Measurements from ENCODE around the gene NPY4R2. TPM values are rescaled to one million over a fixed set of nuclear protein-coding genes. Genes with fewer than 3 reads are reported as not detected.
"Not testable (repeated sequence)": the region's sequence is repeated elsewhere in the genome, so short reads cannot be mapped to it uniquely, and the experiment has no call there.

The NPY4R2 gene
- total RNA-seq, 4 donors from 2014 or later = not detected

GRCh38 chr10:47914052-47914451 is 4.4 kb upstream of the NPY4R2 start:
- H3K27me3 ChIP-seq; H3K4me1 ChIP-seq; DNase-seq; H3K36me3 ChIP-seq; intact Hi-C loops (cut with DNase I; ENCODE audit: low total_unique reads); H3K4me3 ChIP-seq; H3K9me3 ChIP-seq; H3K27ac ChIP-seq: not testable (repeated sequence)

GRCh38 chr10:47915849-47916548 is 2.5 kb upstream of the NPY4R2 start:
- H3K4me1 ChIP-seq; H3K27me3 ChIP-seq; H3K4me3 ChIP-seq; H3K36me3 ChIP-seq; H3K9me3 ChIP-seq; intact Hi-C loops (cut with DNase I; ENCODE audit: low total_unique reads); DNase-seq; H3K27ac ChIP-seq: not testable (repeated sequence)

GRCh38 chr10:47920610-47921009 is 2.1 kb downstream of the NPY4R2 start:
- H3K9me3 ChIP-seq; DNase-seq; H3K4me3 ChIP-seq; H3K27me3 ChIP-seq; H3K27ac ChIP-seq; intact Hi-C loops (cut with DNase I; ENCODE audit: low total_unique reads); H3K4me1 ChIP-seq; H3K36me3 ChIP-seq: not testable (repeated sequence)

GRCh38 chr10:47922503-47922902 is 4.0 kb downstream of the NPY4R2 start:
- not testable (repeated sequence) for H3K36me3 ChIP-seq

GRCh38 chr10:47924628-47925027 is 6.2 kb downstream of the NPY4R2 start:
- H3K4me3 ChIP-seq; H3K9me3 ChIP-seq; intact Hi-C loops (cut with DNase I; ENCODE audit: low total_unique reads); DNase-seq; H3K36me3 ChIP-seq; H3K27ac ChIP-seq; H3K27me3 ChIP-seq; H3K4me1 ChIP-seq: not testable (repeated sequence)

More at GRCh38 chr10:47922503-47922902, 4.0 kb downstream of the NPY4R2 start:
- H3K27ac ChIP-seq; H3K4me1 ChIP-seq; intact Hi-C loops (cut with DNase I; ENCODE audit: low total_unique reads); H3K27me3 ChIP-seq; H3K4me3 ChIP-seq; H3K9me3 ChIP-seq; DNase-seq: not testable (repeated sequence)

- H3K27ac ChIP-seq; H3K36me3 ChIP-seq; H3K4me1 ChIP-seq; H3K4me3 ChIP-seq; H3K27me3 ChIP-seq; DNase-seq; H3K9me3 ChIP-seq; intact Hi-C loops (cut with DNase I; ENCODE audit: low total_unique reads): not testable (repeated sequence)
Observed at GRCh38 chr10:47927147-47927916, 8.9 kb downstream of the NPY4R2 start.

GRCh38 chr10:47928225-47928624 is 9.8 kb downstream of the NPY4R2 start:
- H3K27me3 ChIP-seq; H3K36me3 ChIP-seq; H3K27ac ChIP-seq; intact Hi-C loops (cut with DNase I; ENCODE audit: low total_unique reads); H3K4me1 ChIP-seq; H3K9me3 ChIP-seq; H3K4me3 ChIP-seq; DNase-seq: not testable (repeated sequence)

- H3K36me3 ChIP-seq; DNase-seq; intact Hi-C loops (cut with DNase I; ENCODE audit: low total_unique reads); H3K4me1 ChIP-seq; H3K27me3 ChIP-seq; H3K4me3 ChIP-seq; H3K9me3 ChIP-seq; H3K27ac ChIP-seq: not testable (repeated sequence)
Observed at GRCh38 chr10:47932824-47933223, 14.4 kb downstream of the NPY4R2 start.

- H3K36me3 ChIP-seq; DNase-seq; H3K4me3 ChIP-seq; H3K27me3 ChIP-seq; H3K9me3 ChIP-seq; H3K4me1 ChIP-seq; intact Hi-C loops (cut with DNase I; ENCODE audit: low total_unique reads); H3K27ac ChIP-seq: not testable (repeated sequence)
Observed at GRCh38 chr10:47933462-47933861, 15.0 kb downstream of the NPY4R2 start.

- H3K36me3 ChIP-seq; H3K4me1 ChIP-seq; H3K27ac ChIP-seq; H3K27me3 ChIP-seq; H3K9me3 ChIP-seq; intact Hi-C loops (cut with DNase I; ENCODE audit: low total_unique reads); DNase-seq; H3K4me3 ChIP-seq: not testable (repeated sequence)
Observed at GRCh38 chr10:47936772-47937228, 18.3 kb downstream of the NPY4R2 start.

- H3K9me3 ChIP-seq; H3K4me1 ChIP-seq; DNase-seq; H3K4me3 ChIP-seq; H3K36me3 ChIP-seq; intact Hi-C loops (cut with DNase I; ENCODE audit: low total_unique reads); H3K27me3 ChIP-seq; H3K27ac ChIP-seq: not testable (repeated sequence)
Observed at GRCh38 chr10:47937634-47938033, 19.2 kb downstream of the NPY4R2 start.

- H3K27me3 ChIP-seq; H3K9me3 ChIP-seq; DNase-seq; H3K36me3 ChIP-seq; H3K4me1 ChIP-seq; H3K27ac ChIP-seq; H3K4me3 ChIP-seq; intact Hi-C loops (cut with DNase I; ENCODE audit: low total_unique reads): not testable (repeated sequence)
Observed at GRCh38 chr10:47940821-47941220, 22.4 kb downstream of the NPY4R2 start.

- H3K4me3 ChIP-seq; H3K36me3 ChIP-seq; H3K27ac ChIP-seq; intact Hi-C loops (cut with DNase I; ENCODE audit: low total_unique reads); H3K9me3 ChIP-seq; H3K4me1 ChIP-seq; DNase-seq; H3K27me3 ChIP-seq: not testable (repeated sequence)
Observed at GRCh38 chr10:47941379-47941778, 22.9 kb downstream of the NPY4R2 start.
